Astrocyte (in vitro differentiated cells and primary cell): ENCODE measurements around the gene LRRIQ1. TPM values are rescaled to one million over a fixed set of nuclear protein-coding genes. Genes with fewer than 3 reads are reported as not detected.

Experiments used
- DNase-seq: peaks from one replicate; pipeline ENCODE4 v3.0.0-alpha.2; 2010; ENCODE audit warnings: low read depth
- FAIRE-seq: peaks from 2 replicates; lab custom pipeline; 2011; peaks lifted over from hg19 to GRCh38; lab: Jason Lieb, UNC
- H2AFZ ChIP-seq: 2 replicates; pipeline ENCODE4 v1.6.0; 2012; ENCODE audit warnings: low read depth, low read length, inconsistent platforms
- H3K27ac ChIP-seq: 2 replicates; pipeline ENCODE4 v1.5.1; 2011; ENCODE audit warnings: low read depth, low read length, inconsistent platforms
- H3K27me3 ChIP-seq: 2 replicates; pipeline ENCODE4 v1.6.0; 2011; ENCODE audit warnings: low read length, inconsistent platforms; ENCODE audit not compliant: insufficient read depth
- H3K36me3 ChIP-seq: 2 replicates; pipeline ENCODE4 v1.5.1; 2011; ENCODE audit warnings: low read length, inconsistent platforms; ENCODE audit not compliant: insufficient read depth
- H3K4me1 ChIP-seq: 2 replicates; pipeline ENCODE4 v1.5.1; 2011; ENCODE audit warnings: low read length, inconsistent platforms; ENCODE audit not compliant: insufficient read depth
- H3K4me2 ChIP-seq: 2 replicates; pipeline ENCODE4 v1.6.0; 2012; ENCODE audit warnings: low read length, inconsistent platforms
- H3K4me3 ChIP-seq: 2 replicates; pipeline ENCODE4 v1.5.1; 2011; ENCODE audit warnings: low read depth, mild to moderate bottlenecking, low read length, inconsistent platforms; ENCODE audit not compliant: insufficient read depth
- H3K79me2 ChIP-seq: 2 replicates; pipeline ENCODE4 v1.6.0; 2012; ENCODE audit warnings: mild to moderate bottlenecking, low read length, inconsistent platforms; ENCODE audit not compliant: insufficient read depth
- H3K9ac ChIP-seq: 2 replicates; pipeline ENCODE4 v1.6.0; 2012; ENCODE audit warnings: mild to moderate bottlenecking, low read length, inconsistent platforms
- H3K9me3 ChIP-seq: 2 replicates; pipeline ENCODE4 v1.5.1; 2012; ENCODE audit warnings: low read depth, mild to moderate bottlenecking, low read length, inconsistent platforms; ENCODE audit not compliant: insufficient read depth
- H4K20me1 ChIP-seq: 2 replicates; pipeline ENCODE4 v1.6.0; 2012; ENCODE audit warnings: low read length, inconsistent platforms; ENCODE audit not compliant: insufficient read depth
- H3K27ac Mint-ChIP-seq: one replicate; pipeline ENCODE4 v1.8.0; 2021; ENCODE audit warnings: mild to moderate bottlenecking, mixed read lengths; ENCODE audit not compliant: unreplicated experiment
- H3K27me3 Mint-ChIP-seq: one replicate; pipeline ENCODE4 v1.8.0; 2021; ENCODE audit warnings: low read depth, mixed read lengths; ENCODE audit not compliant: unreplicated experiment
- H3K36me3 Mint-ChIP-seq: one replicate; pipeline ENCODE4 v1.8.0; 2021; ENCODE audit warnings: low read depth, mixed read lengths; ENCODE audit not compliant: unreplicated experiment
- H3K4me1 Mint-ChIP-seq: one replicate; pipeline ENCODE4 v1.8.0; 2021; ENCODE audit warnings: low read depth, mixed read lengths; ENCODE audit not compliant: unreplicated experiment
- H3K4me3 Mint-ChIP-seq: one replicate; pipeline ENCODE4 v1.8.0; 2021; ENCODE audit warnings: mild to moderate bottlenecking, moderate library complexity, mixed read lengths; ENCODE audit not compliant: unreplicated experiment
- H3K9me3 Mint-ChIP-seq: one replicate; pipeline ENCODE4 v1.8.0; 2021; ENCODE audit warnings: mild to moderate bottlenecking, mixed read lengths; ENCODE audit not compliant: unreplicated experiment
- CTCF ChIP-seq: IDR thresholded peaks from 2 replicates; pipeline ENCODE4 v1.5.1; 2011; ENCODE audit warnings: low read depth, mild to moderate bottlenecking, inconsistent platforms, low read length, moderate library complexity; ENCODE audit not compliant: insufficient read depth
- EZH2 ChIP-seq: IDR thresholded peaks from 2 replicates; pipeline ENCODE4 v1.6.1; 2012; ENCODE audit warnings: mild to moderate bottlenecking, low read length, inconsistent platforms; ENCODE audit not compliant: insufficient read depth
- total RNA-seq: library from RNA; stranded (reverse); gene quantifications from 2 replicates; pipeline ENCODE4 v1.2.1, GENCODE V29; 2021

The LRRIQ1 gene
- total RNA-seq, 1 donor from 2014 or later = 1.9 TPM

GRCh38 chr12:85018098-85018497 is 18.1 kb upstream of the LRRIQ1 start:
- no peaks in the 10 kb centered on the region for H3K36me3 Mint-ChIP-seq
- Histone ChIP-seq H3K27ac (no peak overlapping the region), H3K4me3 (no peak overlapping the region), H3K27me3 (no peaks in the 10 kb centered on the region), H3K9me3 (no peaks in the 10 kb centered on the region), H3K9ac (no peak overlapping the region), H3K4me1 (no peaks in the 10 kb centered on the region), H3K79me2 (no peaks in the 10 kb centered on the region), H2AFZ (no peak overlapping the region), H3K36me3 (no peaks in the 10 kb centered on the region), H3K4me2 (no peak overlapping the region), H4K20me1 (no peaks in the 10 kb centered on the region)
- no peak overlapping the region for H3K4me3 Mint-ChIP-seq
- no peaks in the 10 kb centered on the region for H3K27me3 Mint-ChIP-seq
- no peak for TF ChIP-seq CTCF
- TF ChIP-seq EZH2 = no peak
- no peaks in the 10 kb centered on the region for H3K9me3 Mint-ChIP-seq
- DNase-seq = no peak
- H3K27ac Mint-ChIP-seq = no peak overlapping the region
- no peak for FAIRE-seq
- peaks cover 5% of the 10 kb centered on the region for H3K4me1 Mint-ChIP-seq

GRCh38 chr12:85029456-85029855 is 6.7 kb upstream of the LRRIQ1 start:
- Mint-ChIP-seq H3K36me3 (no peaks in the 10 kb centered on the region), H3K4me1 (no peaks in the 10 kb centered on the region), H3K9me3 (no peaks in the 10 kb centered on the region), H3K4me3 (no peak overlapping the region), H3K27ac (no peak overlapping the region), H3K27me3 (peaks cover 17% of the 10 kb centered on the region)
- Histone ChIP-seq H2AFZ (no peak overlapping the region), H3K4me1 (no peaks in the 10 kb centered on the region), H3K27ac (no peak overlapping the region), H3K27me3 (peaks cover 6% of the 10 kb centered on the region), H3K4me3 (no peak overlapping the region), H3K9me3 (no peaks in the 10 kb centered on the region), H3K9ac (no peak overlapping the region), H3K79me2 (no peaks in the 10 kb centered on the region), H4K20me1 (no peaks in the 10 kb centered on the region), H3K36me3 (no peaks in the 10 kb centered on the region), H3K4me2 (no peak overlapping the region)
- peak; percentile 73 for FAIRE-seq
- DNase-seq = no peak
- TF ChIP-seq EZH2 = no peak
- peak; percentile 38 for TF ChIP-seq CTCF

GRCh38 chr12:85036733-85037132 is 582 bp downstream of the LRRIQ1 start:
- Histone ChIP-seq H3K9ac (peak overlapping the region; percentile 78), H3K4me1 (no peaks in the 10 kb centered on the region), H3K27me3 (peaks cover 3% of the 10 kb centered on the region), H3K4me3 (peak overlapping the region; percentile 81), H4K20me1 (no peaks in the 10 kb centered on the region), H3K36me3 (no peaks in the 10 kb centered on the region), H3K79me2 (no peaks in the 10 kb centered on the region), H2AFZ (peak overlapping the region; percentile 83), H3K4me2 (peak overlapping the region; percentile 86), H3K9me3 (no peaks in the 10 kb centered on the region), H3K27ac (no peak overlapping the region)
- H3K4me1 Mint-ChIP-seq = no peaks in the 10 kb centered on the region
- H3K27ac Mint-ChIP-seq = peak overlapping the region; percentile 80
- peak overlapping the region; percentile 90 for H3K4me3 Mint-ChIP-seq
- H3K27me3 Mint-ChIP-seq = peaks cover 8% of the 10 kb centered on the region
- no peaks in the 10 kb centered on the region for H3K36me3 Mint-ChIP-seq
- H3K9me3 Mint-ChIP-seq = no peaks in the 10 kb centered on the region
- FAIRE-seq (no peak), DNase-seq (no peak)
- TF ChIP-seq EZH2 = no peak
- no peak for TF ChIP-seq CTCF
